ENCODE results near the gene MCTP1.

The MCTP1 gene

DNA sequence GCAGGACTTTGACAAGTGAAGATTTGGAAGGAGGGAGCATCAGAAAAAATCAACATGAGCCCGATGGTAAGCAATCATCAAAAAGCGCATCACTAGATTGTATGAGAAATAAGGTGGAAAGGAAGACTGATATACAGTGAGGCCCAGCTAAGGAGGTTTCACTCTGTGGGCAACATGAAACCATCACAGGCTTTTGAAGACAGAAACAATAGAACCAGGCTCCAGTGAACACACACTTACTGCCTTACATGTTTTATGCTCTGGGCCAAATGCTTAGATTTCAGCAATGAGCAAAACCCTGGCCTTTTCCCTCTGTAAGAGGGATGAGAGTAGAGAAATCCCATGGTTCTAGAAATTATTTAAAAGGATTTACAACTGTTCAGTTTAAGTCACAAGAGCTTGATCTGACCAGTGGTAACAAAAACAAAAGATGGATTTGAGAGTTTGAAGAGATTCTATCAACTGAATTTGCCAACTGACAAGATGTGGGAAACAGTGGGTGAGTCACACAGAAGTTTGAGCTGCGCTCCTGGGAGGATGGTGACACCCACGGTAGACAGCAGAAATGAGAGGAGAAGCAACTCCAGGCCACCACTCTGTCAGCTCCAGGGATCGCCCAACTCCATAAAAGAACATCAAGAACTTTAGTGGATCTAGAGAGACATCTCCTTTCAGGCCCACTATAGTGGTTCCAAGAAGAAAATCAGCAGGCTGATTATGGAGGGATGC lies 261.8 kb downstream of the MCTP1 start:
- DNase-seq: peak; percentile 19

DNA sequence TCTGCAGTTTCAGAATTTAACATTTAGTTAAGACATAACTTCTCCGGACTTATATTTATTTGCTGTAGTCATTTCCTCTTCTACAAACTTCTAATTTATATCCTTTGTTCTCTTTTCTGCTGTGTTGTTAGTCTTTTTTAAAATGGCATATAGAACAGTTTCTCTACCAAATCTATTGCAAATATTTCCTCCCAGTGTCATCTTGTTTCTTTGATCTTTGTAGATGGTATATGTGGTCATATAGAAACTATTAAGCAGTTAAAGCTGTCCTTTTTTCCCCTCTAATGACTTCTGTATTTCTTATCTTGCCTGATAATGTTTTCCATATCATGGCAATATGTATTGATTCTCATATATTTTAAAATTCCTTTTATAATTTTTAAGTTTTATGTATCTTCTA lies 264.5 kb downstream of the MCTP1 start:
- DNase-seq: no peak

DNA sequence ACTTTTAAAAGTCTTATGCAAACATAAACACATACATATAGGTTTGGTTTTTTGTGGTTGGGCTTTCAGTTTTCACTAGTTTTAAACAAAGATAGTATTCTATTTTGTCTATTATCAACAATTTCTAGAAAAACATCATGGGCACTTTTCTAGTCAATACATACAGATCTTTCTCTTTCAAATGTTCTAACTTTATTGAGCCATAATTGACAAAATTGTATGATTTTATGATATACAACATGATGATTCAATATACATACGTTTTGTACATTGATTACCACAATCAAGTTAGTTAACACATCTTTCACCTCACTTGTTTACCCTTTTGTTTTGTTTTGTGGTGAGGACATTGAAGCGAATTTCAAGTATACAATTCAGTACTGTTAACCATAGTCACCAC lies 265.9 kb downstream of the MCTP1 start:
- DNase-seq: no peak

DNA sequence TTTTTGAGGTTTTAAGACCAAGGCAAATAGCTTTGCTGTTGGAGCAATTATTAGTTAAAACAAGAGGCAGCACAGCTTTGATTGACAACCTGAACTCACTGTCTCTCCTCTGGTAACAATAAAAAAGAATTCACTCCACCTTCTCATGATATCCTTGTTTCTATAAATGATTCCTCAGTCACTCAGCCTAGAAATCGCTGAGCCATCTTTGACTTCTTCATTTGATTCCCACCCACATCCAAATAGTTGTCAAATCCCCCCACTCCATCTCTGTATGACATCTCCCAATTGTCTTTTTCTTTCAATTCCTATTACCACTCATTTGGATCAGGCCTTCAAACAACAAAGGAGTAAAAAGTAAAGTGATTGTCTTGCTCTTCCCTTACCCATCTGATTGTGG lies 266.4 kb downstream of the MCTP1 start:
- DNase-seq: no peak

DNA sequence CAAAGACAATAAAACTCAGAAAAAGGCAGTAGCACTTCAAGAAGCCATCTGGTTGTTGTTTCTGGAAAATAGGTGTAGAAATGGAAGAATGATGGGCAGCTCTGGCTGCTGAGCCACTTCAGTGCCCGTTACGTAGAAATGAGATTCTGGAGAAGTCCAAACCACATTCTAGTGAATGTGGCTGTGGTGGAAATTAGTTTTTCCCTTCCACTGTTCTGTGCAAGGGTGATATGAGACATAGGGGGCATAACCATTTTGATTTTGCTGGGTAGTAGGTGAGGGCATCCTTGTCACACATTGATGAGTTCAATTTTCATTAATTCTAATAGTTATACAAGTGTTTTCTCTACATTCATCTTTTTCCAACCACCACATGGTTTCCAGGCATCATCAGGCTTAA lies 275.1 kb downstream of the MCTP1 start:
- DNase-seq: no peak

DNA sequence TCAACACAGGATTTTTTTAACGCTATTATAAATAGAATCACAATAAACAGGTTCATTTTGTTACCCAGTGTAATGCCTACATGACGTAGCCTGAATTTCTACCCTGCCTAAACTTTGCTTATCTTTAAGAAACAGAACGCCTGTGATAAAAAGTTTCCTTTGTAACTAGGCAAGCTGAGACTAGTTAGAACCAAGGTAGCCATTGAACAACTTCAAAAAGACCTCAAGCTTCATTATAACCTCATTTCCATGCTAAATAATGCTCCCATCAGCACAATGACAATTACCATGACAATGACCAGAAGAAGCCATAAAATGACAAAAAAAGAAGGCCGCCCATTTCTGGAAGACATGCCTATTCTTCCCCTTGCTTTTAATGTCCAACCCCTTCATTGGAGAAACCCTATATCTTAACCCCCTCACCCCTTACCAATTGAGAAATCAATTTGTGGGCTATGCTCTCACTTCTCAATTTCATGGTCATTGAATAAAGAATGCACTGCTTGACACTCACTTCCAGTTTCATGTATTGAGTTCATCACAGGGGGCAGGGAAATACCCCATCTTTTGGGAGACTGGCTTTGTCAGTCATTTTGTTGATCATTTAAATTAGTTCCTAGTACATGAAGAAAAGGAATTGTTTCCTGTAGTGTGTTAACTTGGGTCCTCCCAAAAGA lies 276.8 kb downstream of the MCTP1 start:
- peak; percentile 70 for DNase-seq

DNA sequence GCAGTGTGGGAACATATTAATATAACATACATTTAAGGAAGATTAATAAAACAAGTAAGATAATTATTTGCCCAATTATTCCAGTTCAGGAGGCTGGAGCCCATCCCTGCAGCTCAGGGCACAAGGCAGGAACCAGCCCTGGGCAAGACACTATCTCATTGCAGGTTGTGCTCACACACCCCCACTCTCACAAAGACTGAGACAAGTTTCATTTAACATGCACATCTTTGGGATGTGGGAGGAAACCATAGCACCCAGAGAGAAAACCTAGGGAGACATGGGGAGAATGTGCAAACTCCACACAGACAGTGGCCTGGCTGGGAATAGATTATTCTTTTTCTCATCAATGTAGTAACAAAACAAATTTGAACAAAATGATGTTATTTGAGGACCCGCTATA lies 279.1 kb downstream of the MCTP1 start:
- no peak for DNase-seq

DNA sequence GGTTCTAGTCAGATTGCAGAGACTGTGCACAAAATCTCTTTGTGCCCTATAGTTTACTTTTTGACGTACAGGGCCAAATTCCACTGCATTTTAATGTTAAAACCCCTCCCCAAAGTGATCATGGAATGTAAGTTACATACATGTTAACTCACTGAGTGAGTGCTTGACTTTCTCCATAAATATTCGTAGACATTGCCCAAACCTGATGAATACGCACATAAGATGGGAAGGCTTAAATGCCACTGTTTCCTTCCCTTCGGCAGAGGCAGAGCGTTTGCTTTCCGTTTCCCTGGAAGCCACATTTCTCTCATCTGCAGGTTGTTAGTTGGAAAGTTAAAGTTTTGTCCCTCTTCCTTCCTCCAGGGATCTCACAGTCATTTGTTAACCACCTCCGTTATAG lies 286.2 kb downstream of the MCTP1 start:
- no peak for DNase-seq

DNA sequence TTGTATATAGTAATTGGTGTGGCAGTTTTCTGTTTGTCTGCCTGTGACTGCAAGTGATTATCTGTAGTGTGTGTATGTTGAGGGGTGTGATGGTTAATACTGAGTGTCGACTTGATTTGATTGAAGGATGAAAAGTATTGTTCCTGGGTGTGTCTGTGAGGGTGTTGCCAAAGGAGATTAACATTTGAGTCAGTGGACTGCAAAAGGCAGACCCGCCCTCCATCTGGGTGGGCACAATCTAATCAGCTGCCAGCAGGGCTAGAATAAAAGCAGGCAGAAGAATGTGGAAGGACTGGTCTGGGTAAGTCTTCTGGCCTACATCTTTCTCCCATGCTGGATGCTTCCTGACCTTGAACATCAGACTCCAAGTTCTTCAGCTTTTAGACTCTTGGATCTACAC lies 290.4 kb downstream of the MCTP1 start:
- peak; percentile 17 for DNase-seq

DNA sequence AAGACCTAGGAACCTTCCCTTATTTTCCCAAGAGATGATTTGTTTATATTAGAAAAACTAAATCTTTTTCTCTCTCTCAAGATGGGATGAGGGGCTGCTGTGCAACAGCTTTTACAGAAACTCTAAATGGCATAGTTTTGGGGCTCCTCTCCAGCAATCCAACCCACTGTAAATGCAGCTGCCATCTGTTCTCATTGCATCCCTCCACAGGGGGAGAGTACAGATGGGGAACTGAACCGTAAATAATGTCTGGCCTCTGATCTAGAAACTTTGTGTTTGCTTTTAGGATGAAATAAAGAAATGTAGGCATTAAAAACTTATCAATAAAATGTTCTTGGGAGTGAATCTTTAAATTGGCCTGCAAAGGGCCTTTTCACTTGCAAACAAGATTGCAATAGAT lies 291.4 kb downstream of the MCTP1 start:
- no peak for DNase-seq

DNA sequence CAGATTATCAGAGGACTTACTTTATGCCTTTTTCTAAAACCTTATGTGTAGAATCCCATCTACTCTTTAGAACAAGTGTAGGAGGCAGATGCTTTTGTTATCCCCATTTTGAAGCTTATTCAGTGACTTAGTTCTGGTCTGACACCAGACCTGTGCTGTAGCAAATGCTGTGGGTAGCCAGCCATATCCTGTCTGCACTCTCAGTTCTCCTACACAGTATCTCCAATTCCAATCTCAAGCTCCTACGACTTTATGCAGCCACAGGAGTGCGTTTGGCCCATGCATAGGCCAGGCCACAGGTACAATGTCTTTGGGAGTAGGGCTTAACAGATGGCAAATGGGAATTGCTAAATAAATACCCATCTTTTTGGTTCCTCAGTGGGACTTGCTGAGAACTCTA lies 292.6 kb downstream of the MCTP1 start:
- no peak for DNase-seq

DNA sequence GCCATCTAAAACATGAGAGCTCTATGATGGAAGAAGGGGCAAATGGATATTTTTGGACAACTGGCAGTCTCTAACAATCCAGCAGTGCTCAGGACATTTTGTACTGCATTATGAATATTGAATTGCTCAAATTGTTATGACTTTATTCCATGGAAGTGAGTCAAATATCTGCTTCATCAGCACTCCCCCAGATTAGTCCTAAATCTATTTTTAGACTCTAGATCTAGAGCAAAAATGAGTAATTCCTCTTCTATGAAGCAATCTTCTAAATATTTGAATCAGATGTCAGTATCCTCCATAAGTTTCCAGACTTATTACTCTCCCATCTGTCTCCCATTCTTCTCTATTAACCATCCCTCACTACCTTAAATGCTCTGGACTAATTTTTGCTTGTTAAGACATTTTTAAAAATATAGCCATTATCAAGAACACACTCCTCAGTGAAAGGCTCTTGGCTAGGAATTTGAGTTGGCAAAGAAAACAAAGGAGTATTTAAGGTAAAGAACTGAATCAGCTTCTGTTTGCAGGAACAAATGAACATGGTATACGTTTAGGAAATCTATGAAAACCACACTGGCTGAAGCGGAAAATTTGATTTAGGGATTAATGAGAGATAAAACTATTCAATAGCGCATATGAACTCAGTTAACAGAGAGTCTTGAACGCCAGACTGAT lies 300.9 kb downstream of the MCTP1 start:
- DNase-seq: no peak

DNA sequence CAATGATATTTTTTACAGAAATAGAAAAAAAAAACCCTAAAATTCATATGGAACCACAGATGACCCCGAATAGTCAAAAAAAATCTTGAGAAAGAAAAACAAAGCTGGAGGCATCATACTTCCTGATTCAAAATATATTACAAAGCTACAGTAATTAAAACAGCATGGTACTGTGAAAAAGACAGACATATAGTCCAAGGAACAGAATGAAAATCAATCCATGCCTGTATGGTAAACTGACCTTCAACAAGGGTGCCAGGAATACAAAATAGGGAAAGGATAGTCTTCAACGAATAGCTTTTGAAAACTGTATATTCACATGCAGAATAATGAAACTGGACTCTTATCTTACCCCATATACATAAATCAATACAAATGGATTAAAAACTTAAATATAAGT lies 307.5 kb downstream of the MCTP1 start:
- DNase-seq: no peak

DNA sequence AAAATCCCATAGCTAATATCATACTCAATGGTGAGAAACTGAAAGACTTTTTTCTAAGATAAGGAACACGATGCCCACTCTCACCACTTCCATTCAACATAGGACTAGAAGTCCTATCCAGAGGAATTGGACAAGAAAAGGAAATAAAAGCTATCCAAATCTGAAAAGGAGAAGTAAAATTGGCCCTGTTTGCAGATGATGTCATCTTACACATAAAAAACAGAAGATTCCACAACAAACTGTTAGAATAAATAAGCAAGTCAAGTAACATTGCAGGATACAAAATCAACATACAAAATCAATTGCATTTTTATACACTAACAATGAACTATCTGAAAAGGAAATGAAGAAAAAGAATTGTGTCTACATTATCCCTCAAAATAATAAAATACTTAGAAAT lies 308.0 kb downstream of the MCTP1 start:
- DNase-seq: no peak

DNA sequence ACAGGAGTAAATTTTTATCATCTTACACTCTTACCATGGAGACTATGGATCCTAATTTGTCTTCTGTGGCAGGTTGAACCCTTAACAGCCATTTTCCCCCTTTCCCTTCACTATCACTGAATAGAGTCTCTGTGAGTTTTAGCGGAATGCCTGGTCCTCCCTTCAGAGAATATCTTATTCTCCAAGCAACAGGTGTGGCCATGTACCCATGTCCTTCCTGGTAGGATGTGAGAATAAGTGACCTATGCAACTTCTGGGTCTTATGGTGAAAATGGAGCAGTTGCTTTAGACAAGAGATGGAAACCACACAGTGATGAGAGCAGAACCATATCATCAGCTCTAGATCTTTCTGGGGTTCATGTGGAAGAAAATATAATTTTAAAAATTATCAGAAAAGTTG lies 312.6 kb downstream of the MCTP1 start:
- DNase-seq: no peak

DNA sequence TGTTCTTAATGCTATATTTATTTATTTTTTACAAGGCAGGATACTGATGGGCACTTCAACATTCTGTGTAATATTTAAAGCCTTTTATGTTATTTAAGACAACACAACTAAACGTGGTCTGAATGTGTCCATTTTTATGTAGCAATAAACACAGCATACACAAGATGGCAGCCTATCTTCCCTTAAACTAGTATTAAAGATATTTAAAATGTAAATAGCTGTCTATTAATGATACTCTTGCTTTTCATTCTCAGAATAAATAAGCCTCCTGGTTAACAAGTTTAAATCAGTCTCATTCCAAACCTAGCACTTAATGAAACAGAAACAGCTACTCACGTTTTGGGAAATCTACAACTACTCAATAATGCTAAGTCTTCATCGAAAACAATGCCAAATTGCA lies 315.7 kb downstream of the MCTP1 start:
- DNase-seq: peak; percentile 59

DNA sequence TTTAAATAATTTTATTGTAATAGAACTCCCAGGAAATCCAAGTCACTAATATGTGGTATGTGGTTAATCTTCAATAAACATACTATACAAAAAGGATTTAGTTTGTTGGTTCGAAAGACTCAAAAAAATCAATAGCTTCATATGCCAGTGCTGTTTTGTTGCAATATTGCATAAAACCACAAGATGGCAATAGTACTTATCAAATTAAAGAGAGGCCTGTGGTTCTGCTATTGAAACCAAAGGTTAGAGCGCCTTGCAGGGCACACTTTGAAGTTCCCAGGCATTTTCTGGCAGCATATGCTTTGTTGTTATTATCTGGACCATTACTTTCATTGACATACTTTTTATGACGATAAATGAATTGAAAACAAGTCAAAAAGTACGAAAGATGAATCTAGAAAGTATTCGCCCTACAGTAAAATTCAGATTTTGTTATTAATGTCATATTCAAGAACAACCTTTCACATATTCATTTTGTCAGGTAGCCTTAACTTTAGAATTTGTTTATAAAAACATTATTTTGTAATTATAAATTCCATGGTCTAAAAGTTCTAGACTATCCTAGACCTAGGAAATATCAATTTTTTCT lies 316.3 kb downstream of the MCTP1 start:
- DNase-seq: peak; percentile 90

DNA sequence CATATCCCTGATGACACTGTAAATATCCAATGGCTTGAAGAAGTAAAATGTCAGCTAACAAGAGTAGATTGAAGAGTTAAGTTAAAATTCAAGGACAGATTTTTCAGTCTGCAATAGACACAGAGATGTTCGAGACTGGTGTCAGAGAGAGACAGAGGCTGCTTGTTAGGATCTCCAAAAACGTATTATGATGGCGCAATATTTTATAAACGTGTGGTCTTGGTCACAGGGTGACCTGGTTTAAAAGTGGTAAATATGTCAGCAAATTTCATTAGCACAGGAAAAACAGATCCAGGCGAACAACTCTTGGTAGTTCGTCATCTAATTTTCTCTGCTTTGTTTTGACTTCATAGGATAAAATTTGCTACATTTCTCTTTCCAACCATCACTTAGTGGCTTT lies 317.4 kb downstream of the MCTP1 start:
- no peak for DNase-seq

DNA sequence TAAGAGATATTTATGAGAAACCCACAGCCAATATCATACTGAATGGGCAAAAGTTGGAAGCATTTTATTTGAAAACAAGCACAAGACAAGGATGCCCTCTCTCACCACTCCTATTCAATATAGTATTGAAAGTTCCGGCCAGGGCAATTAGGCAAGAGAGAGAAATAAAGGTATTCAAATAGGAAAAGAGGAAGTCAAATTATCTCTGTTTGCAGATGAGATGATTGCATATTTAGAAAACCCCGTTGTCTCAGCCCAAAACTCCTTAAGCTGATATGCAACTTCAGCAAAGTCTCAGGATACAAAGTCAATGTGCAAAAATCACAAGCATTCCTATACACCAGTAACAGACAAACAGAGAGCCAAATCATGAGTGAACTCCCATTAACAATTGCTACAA lies 325.6 kb downstream of the MCTP1 start:
- peak; percentile 39 for DNase-seq

DNA sequence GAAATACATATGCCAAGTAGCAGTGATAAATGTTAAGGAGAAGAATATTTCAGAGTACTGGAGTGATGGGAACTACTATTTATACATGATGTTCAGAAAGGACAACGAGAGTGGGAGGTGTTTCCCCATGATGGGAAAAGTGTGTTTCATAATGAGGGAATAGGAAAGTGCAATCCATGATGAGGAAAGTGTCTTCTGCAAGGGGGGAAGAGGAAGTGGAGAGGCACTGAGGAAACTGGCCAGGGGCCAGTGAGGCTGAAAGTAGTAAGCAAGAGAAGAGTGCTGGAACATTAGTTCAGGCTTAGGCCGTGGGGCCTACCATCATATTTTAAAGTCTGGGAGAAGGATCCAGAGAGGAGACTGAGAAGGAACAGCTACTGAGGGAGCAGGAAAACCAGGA lies 339.2 kb downstream of the MCTP1 start:
- DNase-seq: no peak

DNA sequence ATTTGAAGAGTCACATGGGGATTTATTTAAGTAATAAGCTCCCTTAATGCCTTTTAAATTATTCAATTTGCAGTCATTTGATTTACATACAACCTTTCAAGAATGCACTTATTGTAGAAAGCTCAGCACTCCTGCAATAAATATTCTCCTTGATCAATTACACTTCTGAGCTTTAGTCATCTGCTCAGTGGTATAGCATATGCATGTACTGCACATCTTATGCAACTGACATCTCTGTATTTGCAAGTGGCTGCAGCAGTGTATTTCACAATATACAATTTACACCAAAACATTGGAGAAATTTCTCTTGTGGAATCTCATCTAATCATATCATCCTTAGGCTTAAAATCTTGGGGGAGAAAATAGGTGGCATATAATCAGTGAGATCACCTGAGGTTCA lies 340.7 kb downstream of the MCTP1 start:
- no peak for DNase-seq

DNA sequence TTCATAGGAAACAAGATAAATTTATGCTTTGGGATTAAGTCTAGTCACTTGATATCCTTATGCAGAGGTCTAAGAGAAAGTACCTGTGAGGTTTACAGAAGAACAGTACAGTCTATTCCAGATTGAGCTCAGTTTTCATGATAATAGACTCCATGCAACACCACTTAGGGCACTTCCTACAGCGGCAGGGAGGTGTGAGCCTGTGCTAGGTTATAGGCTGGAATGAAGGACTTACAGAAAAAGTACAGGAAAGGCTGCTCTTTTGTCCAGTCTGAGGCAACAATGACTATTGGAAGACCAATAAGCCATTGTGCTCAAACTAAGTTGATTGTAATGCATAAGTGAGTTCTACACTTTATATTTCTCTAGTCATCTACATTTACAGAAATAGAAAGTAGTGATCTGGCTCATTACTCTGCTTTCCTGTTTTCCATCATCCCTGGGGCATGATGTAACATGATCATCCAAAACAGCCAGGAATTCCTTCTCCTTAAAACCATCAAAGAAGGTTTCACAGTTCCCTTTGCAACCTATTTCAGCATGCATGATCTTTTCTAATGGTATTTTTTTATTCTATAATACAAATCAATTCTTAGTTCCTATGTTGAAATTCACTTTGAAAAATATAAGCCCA lies 343.7 kb downstream of the MCTP1 start:
- no peak for DNase-seq

DNA sequence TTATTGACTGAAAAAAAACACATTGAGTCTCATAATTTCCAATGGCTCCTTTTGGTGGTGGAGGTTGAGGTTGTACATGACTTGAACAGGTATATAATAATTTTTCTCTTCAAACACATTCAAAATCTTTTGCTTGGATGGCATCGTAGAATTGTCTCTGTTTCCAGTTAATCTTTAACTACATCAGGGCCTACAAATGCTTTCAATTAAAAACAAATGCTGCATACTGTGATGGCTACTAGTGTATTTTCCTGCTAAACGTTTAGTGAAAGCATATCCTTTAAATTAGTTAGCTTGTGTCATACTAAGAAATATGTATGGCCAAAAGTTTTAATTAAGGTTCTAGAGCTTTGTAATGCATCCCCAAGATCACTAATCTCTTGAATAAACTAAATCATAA lies 352.6 kb downstream of the MCTP1 start:
- DNase-seq: no peak

DNA sequence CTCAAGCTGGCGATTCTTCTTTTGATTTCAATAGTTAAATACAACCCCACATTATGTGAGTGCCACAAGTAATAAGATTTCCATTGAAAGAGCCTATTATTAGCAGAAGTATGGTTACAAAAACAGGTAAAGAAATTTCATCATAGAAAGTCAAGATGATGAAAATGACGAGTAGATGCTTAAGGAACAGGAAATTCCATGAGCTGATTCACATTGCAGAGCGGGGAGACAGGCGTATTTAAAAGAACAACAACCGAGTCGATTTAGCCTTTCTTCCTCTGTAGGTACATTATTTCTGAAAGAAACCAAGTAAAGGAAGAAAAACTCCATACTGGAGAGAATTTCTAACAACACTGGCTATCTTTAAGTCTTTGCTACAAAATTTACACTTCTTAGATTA lies 356.0 kb downstream of the MCTP1 start:
- no peak for DNase-seq

Measured in OCI-M1 (cell line).